GM21515 (cell line): ENCODE measurements around the gene SUMO4.
"Not testable (repeated sequence)": the region's sequence is repeated elsewhere in the genome, so short reads cannot be mapped to it uniquely, and the experiment has no call there.

Experiments used
- ATAC-seq: cut with Tn5 transposase; IDR thresholded peaks from one replicate; pipeline ENCODE4 v1.9.1; 2021; ENCODE audit not compliant: unreplicated experiment

Gene SUMO4

GRCh38 chr6:149431905-149432775 lies 32.1 kb downstream of the SUMO4 start:
- ATAC-seq = peak; percentile 81

GRCh38 chr6:149433405-149433804 lies 33.3 kb downstream of the SUMO4 start:
- ATAC-seq = no peak

GRCh38 chr6:149433881-149434280 lies 33.8 kb downstream of the SUMO4 start:
- no peak for ATAC-seq

- no peak for ATAC-seq
Measured at GRCh38 chr6:149435919-149436586, 36.0 kb downstream of the SUMO4 start.

GRCh38 chr6:149436647-149437046 lies 36.6 kb downstream of the SUMO4 start:
- no peak for ATAC-seq

GRCh38 chr6:149437212-149437611 lies 37.1 kb downstream of the SUMO4 start:
- no peak for ATAC-seq

- peak; percentile 55 for ATAC-seq
Measured at GRCh38 chr6:149438855-149439254, 38.8 kb downstream of the SUMO4 start.

- ATAC-seq = no peak
Measured at GRCh38 chr6:149439626-149440025, 39.6 kb downstream of the SUMO4 start.

- no peak for ATAC-seq
Measured at GRCh38 chr6:149440735-149441671, 40.9 kb downstream of the SUMO4 start.

GRCh38 chr6:149441740-149442139 lies 41.7 kb downstream of the SUMO4 start:
- ATAC-seq = no peak

GRCh38 chr6:149443411-149444181 lies 43.5 kb downstream of the SUMO4 start:
- ATAC-seq = no peak

- not testable (repeated sequence) for ATAC-seq
Measured at GRCh38 chr6:149444360-149445094, 44.5 kb downstream of the SUMO4 start.

- ATAC-seq = no peak
Measured at GRCh38 chr6:149445095-149445466, 45.0 kb downstream of the SUMO4 start.

GRCh38 chr6:149445573-149445972 lies 45.5 kb downstream of the SUMO4 start:
- no peak for ATAC-seq

GRCh38 chr6:149446791-149447376 lies 46.8 kb downstream of the SUMO4 start:
- ATAC-seq = no peak

GRCh38 chr6:149448821-149449453 lies 48.9 kb downstream of the SUMO4 start:
- no peak for ATAC-seq

- ATAC-seq = no peak
Measured at GRCh38 chr6:149449831-149450678, 50.0 kb downstream of the SUMO4 start.
